Astrocyte of the hippocampus (primary cell): ENCODE data around the gene KIDINS220.

ENCODE experiments used
- DNase-seq: peaks from one replicate; pipeline ENCODE4 v3.0.0; 2011; ENCODE audit warnings: low read depth, low spot score

Gene KIDINS220

GRCh38 chr2:8805278-8806210 lies 31.9 kb downstream of the KIDINS220 start:
- peak; percentile 43 for DNase-seq

GRCh38 chr2:8803658-8804379 lies 33.6 kb downstream of the KIDINS220 start:
- peak; percentile 83 for DNase-seq

GRCh38 chr2:8802741-8803140 lies 34.7 kb downstream of the KIDINS220 start:
- DNase-seq, result no peak

DNA sequence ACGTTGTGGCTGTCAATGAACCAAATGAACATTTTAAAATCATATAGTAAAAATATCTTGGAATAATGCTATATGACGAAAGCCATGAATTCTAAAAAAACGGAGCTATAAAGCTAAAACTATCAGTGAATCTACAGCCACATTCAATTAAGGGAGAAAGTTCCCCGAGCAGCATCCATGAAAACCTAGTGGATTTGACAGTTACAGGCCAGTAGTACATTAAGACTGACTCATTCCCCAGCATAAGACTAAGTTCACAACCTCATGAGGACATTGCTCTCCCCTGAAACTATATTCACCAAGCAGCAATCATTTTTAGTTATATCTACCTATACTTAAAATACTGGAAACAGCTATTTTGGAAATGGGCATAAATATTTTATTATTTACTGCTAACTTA lies 36.6 kb downstream of the KIDINS220 start:
- no peak for DNase-seq

GRCh38 chr2:8800218-8800617 lies 37.2 kb downstream of the KIDINS220 start:
- no peak for DNase-seq

- DNase-seq, result peak; percentile 44
Measured at GRCh38 chr2:8799004-8799403, 38.4 kb downstream of the KIDINS220 start.

GRCh38 chr2:8798393-8798792 lies 39.0 kb downstream of the KIDINS220 start:
- DNase-seq, result no peak

- DNase-seq, result no peak
Measured at GRCh38 chr2:8797682-8798081, 39.7 kb downstream of the KIDINS220 start.

DNA sequence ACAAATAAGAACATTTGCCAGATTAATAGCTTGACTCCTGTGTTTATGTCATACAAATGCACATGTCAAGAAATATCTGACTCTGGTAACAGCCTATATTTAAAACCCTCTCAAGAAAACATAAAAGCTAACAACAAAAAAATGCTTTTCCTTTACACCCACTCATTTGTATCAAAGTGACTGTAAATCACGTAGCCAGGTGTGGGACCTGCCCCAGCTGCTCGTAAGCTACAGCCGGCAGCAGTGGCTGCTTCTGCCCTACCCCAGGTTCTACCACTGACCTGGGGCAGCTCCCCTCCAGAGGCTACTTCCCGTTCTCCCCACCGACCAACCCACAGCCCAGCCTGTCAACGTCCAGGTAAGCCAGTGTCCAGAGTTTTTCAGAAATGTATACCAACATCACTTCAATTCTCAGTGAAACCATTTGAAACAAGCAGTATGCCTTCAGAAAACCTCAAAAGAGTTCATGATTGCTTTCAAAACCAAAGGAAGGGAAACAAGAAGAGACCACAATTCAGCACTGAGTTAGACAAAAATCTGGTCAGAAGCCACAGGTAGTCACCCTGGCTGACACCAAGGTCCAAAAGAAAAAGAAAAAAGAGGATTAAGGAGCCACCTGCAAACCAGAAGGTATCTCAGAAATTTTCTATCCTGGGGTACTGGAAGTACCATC lies 40.4 kb downstream of the KIDINS220 start:
- DNase-seq, result no peak

DNA sequence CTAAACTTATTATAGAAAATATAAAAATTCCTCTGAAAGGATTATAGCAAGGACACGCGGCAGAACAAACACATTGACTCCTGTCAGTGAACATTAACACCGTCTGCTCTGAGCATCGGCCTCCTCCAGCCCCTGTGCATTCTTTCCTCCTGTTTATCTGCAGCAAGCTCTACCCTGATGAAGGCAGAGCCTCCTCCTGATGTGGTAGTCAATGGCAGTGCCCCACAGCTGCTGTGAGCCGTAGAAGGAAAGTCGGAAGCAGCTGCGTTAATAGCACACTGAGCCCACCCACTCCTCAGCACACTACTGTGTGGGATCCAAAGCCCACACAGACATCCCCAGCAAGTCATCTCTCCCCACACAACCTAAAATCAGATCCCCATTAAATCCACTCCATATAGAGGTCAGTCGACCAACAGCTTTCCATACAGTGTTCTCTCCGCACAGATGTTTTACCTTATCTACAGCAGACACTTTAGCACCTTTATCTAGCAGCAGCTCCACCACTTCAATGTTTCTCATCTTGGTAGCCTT lies 41.0 kb downstream of the KIDINS220 start:
- no peak for DNase-seq

DNA sequence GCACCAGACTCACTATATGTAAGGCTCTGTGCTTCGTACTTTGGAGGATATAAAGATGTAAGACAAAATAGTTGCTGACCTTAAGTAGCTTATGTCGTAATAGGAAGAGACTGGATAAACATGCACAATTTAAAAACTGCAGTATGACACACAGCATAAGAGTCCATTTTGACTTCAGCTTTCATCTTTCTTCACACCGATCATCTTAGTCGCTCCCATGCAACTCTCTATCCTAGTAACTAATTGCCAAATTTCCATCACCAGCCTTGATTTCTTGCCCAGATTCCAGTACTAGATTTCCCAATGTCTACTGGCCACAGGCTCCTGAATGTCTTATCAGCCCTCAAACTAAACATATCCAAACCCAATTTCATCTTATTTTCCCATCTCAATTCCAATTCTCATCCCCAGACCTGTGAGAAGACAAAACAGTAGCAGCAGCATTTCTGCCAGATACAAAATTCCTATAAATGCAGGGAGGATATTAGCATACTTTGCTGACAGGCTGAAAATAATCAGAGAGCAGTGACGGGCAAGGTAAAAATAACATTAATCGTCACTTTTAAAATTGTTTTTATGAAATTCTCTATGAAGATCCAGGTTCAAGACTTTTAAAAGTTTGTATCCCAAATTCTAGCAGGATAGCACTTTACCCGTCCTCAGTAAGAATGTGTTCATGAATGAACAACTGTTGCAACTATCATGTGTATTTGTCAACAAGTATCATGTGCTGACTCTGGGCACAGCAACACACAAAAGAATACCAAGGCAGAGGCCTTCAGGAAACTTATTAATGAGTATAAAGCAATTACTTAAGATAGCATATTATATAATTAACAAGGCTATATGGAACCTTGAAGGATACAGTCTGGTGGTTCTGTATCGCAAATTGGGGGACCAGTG lies 42.2 kb downstream of the KIDINS220 start:
- peak; percentile 69 for DNase-seq

GRCh38 chr2:8790739-8791162 lies 46.7 kb downstream of the KIDINS220 start:
- DNase-seq, result no peak

DNA sequence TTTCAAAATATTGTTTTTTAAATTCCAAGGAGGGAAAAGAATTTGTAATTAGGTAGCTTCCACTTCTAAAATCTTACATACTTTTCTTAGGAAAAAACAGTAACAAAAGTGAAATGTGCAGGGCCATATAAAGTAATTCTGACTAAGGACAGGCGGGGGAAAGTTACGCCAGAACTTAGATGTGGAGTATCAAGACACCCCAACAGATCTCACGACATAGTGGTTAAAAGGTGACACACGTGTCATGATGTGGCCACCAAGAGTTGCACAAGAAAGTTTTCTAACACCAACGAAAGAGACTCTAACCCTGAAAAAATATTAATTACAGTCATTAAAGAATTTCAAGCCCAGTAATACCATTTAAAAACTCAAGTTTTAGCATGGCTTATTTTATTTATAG lies 51.0 kb downstream of the KIDINS220 start:
- DNase-seq, result no peak

- DNase-seq, result no peak
Measured at GRCh38 chr2:8779795-8780671, 57.4 kb downstream of the KIDINS220 start.

- no peak for DNase-seq
Measured at GRCh38 chr2:8774371-8774770, 63.0 kb downstream of the KIDINS220 start.

GRCh38 chr2:8767324-8767723 lies 70.1 kb downstream of the KIDINS220 start:
- DNase-seq, result no peak

DNA sequence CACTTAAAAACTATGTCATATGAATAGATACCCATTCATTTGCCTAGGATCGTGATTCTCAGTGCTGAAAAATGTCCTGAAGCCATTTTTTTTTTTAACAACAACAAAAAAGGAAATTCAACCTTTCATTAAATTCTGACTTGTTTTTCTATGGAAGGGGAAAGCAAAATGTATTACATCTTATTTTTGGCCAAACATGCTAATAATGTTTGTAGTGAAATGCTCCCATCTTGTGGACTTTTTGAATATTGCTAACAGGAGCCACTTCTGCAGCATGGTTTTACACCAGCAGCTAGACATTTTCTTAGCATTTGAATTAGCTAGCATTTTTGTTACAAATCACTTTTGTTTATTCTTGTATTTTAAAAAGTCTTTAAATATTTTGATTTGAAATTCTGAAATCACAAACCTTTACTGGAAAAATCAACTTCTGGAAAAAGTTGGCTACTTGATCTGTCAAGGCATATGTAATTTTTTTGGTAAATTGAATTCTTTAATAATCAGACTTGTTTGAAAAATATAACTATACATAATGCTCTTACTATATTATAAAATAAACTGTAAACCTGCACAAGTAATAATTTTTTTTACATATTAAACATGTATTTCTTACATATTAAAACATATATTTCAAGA lies 75.8 kb downstream of the KIDINS220 start:
- peak; percentile 66 for DNase-seq

DNA sequence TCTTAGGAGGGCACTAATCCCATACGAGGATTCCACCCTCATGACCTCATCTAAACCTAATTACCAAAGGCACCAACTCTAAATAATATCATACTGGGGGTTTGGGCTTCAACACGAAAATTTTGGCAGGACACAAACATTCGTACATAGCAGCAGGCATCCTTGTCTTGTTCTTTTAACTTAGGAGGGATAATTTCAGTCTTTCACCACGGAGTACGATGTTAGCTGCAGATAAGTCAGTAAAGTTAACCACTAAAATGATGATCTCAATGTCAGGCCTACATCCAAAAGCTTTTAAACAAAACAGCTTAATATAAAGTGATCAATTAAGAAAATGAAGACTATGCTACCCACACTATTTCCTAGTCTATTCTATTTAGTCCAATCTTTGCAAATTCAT lies 80.7 kb downstream of the KIDINS220 start:
- DNase-seq, result no peak

DNA sequence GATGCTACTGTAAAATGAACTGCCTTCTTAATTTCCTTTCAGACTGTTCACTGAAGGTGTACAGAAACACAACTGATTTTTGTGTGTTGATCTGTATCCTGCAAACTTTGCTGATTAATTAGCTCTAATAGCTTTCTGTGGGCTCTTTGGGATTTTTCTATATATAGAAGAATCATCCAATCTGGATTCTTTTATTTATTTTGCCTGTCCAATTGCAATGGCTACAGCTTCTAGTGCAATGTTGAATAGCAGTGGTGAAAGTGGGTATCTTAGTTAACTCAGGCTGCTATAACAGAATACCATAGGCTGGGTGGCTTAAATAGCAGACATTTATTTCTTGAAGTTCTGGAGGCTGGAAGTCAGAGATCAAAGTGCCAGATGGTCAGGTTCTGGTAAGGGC lies 81.2 kb downstream of the KIDINS220 start:
- no peak for DNase-seq
